Measurements from ENCODE around the gene SLC39A10.

GRCh38 chr2:195687320-195688086, 30.5 kb downstream of the SLC39A10 start:
- no peak for TF ChIP-seq POLR3G (IDR thresholded peaks at IDR 0.05; ENCODE audit: extremely low read depth, insufficient read length, insufficient replicate concordance)
- TF ChIP-seq ZNF592 (IDR thresholded peaks at IDR 0.05), result no peak
- no peak for TF ChIP-seq CBFA2T3 (IDR thresholded peaks at IDR 0.05)

All from K562 (cell line).